Measurements from ENCODE around the gene GOLGA6L24. TPM values are rescaled to one million over a fixed set of nuclear protein-coding genes. Genes with fewer than 3 reads are reported as not detected.
"Not testable (repeated sequence)": the region's sequence is repeated elsewhere in the genome, so short reads cannot be mapped to it uniquely, and the experiment has no call there.

Gene GOLGA6L24
- total RNA-seq, 1 experiment from 2014 or later: not detected

DNA sequence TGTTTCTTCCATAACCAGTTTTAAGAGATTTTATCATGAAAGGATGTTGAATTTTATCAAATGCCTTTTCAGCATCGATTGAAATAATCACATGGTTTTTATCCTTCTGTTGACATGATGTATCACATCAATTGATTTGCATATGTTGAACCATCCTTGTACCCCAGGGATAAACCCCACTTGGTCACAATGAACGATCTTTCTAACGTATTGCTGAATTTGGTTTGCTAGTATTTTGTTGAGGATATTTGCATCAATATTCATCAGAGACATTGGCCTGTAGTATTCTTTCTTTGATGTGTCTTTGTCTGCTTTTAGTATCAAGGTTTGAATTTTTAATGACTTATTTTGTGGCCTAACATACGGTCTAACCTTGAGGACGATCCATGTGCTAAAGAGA, 49.2 kb downstream of the GOLGA6L24 start:
- H4K20me1 ChIP-seq (ENCODE audit: low read length); H2AFZ ChIP-seq (ENCODE audit: low read length); ATAC-seq; H3K9ac ChIP-seq (ENCODE audit: low read length); H3F3A ChIP-seq (ENCODE audit: low read length, unreplicated experiment); intact Hi-C loops (cut with micrococcal nuclease); DNase-seq; H3K4me3 ChIP-seq (ENCODE audit: low read length); H3K27ac ChIP-seq (ENCODE audit: low read length); H3K9me2 ChIP-seq (replicated peaks; ENCODE audit: low read length); CTCF ChIA-PET; H3K27me3 ChIP-seq (ENCODE audit: low read length); H3K36me3 ChIP-seq (ENCODE audit: low read depth, low read length); H3K4me2 ChIP-seq (ENCODE audit: low read length); H3K4me1 ChIP-seq (ENCODE audit: insufficient read depth, low read length); POLR2A ChIA-PET (ENCODE audit: unreplicated experiment); BruUV-seq (replicated peaks); H3K9me3 ChIP-seq (ENCODE audit: low read length); H3K79me2 ChIP-seq (ENCODE audit: low read length): not testable (repeated sequence)

Other genes with a start within 250 kb of the GOLGA6L24 start
- 45.9 and 69.3 TPM in 2 replicates for gene HERC2, start 35.9 kb downstream of the GOLGA6L24 start, total RNA-seq (2014; rRNA removed)
- not detected in 2 replicates for gene GOLGA8F, start 20.6 kb upstream of the GOLGA6L24 start, total RNA-seq (2014; rRNA removed)
- gene GOLGA8G, start 174.9 kb upstream of the GOLGA6L24 start, total RNA-seq (2014; rRNA removed): not detected in 2 replicates
- gene GOLGA6L25, start 195.5 kb upstream of the GOLGA6L24 start, total RNA-seq (2014; rRNA removed): not detected in 2 replicates